GM12872 (cell line): ENCODE measurements around the gene ICAM2.

ENCODE experiments used
- TF ChIP-seq, protein P1 (sequence below): IDR thresholded peaks from 3 replicates; pipeline ENCODE4 v1.5.1; 2011; ENCODE audit warnings: low read depth, mild to moderate bottlenecking, low read length, moderate library complexity; ENCODE audit not compliant: insufficient read depth

The ICAM2 gene

DNA sequence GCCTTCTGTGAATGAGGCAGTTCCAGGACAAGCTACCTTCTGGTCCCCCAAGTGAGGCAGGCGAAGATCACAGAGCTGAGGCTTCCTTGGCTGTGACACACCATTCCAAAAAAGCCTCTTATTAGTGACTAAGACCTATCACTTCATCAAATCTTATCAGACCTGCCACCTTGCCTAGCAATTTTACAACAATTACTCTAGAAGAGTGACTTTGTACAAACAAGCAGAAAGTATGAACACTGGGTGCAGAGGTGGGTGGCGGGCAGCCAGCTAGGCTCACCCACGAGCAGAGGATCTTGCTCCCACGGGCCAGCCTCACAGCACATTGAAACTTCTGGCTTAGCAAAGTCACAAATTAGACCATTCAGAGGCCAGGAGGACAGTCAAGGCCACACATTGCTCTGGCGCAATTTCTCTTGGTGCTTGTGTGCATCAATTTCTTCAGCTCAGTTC lies 2.2 kb upstream of the ICAM2 start:
- TF ChIP-seq, protein P1, sequence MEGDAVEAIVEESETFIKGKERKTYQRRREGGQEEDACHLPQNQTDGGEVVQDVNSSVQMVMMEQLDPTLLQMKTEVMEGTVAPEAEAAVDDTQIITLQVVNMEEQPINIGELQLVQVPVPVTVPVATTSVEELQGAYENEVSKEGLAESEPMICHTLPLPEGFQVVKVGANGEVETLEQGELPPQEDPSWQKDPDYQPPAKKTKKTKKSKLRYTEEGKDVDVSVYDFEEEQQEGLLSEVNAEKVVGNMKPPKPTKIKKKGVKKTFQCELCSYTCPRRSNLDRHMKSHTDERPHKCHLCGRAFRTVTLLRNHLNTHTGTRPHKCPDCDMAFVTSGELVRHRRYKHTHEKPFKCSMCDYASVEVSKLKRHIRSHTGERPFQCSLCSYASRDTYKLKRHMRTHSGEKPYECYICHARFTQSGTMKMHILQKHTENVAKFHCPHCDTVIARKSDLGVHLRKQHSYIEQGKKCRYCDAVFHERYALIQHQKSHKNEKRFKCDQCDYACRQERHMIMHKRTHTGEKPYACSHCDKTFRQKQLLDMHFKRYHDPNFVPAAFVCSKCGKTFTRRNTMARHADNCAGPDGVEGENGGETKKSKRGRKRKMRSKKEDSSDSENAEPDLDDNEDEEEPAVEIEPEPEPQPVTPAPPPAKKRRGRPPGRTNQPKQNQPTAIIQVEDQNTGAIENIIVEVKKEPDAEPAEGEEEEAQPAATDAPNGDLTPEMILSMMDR, result no peak

DNA sequence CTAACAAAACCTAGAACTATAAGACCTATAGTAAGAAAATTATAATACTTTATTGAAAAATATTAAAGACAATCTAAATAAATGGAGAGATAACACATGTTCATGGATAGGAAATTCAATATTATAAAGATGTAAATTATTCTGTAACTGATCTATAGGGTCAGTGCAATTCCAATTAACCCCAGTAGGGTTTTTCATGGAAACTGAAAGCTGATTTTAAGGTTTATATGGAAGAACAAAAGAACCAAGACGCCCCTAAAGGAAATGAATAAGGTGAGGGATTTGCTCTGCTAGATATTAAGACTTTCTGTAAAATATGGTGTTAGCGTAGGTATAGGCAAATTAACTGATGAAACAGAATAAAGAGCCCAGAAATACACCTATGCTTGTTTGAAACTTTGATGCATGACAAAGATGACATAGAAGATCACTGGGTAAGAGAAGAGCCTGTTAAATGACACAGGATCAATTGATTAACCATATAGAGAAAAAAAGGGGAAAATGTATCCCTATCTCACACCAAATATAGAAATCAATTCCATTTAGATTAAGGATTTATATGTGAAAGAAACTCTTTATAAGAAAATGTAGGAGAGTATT lies 3.0 kb downstream of the ICAM2 start:
- TF ChIP-seq, protein P1, result peak; percentile 34; the same call in 2 of the 3 replicates

DNA sequence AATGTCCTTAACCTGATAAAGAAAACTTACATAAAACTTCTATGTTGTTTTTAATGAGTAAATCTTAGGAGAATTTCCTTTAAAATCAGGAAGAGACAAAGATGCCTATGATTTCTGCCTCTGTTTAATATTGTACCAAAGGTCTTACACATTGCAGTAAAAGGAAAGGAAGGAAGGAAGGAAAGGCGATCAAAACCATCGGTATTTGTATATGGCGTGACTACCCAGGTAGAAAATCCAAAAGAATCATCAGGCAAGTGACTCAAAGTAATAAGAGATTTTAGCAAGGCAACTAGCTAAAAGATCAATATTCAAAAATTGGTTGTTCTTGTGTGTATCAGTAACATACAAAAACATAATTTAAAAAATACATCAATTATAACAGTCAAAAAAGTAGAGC lies 3.5 kb downstream of the ICAM2 start:
- TF ChIP-seq, protein P1, result no peak

DNA sequence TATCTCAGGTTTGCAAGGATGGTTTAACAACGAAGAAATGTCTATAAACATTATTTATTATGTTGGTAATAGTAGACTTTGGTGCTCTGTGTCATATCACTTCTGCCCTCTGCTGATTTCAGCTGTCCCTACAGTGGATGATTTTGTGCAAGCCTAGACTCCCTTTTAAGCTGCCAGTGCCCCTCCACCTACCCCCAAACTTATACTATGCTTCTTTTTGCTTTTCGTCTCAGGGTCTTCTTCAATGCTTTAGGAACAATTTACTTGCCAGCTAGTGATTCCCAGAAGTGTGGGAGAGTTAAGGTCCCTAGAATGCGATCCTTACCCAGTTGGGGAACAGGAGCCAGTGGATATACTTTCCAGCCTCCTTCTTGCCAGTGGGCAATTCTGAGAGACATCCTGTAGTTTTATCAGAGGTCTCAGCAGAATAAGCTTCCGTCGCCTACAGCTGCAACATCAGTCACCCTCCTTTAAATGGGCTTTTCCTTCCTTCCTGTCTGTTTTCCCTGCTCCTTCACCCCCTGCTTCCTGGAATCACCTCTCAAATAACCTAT lies 4.1 kb downstream of the ICAM2 start:
- TF ChIP-seq, protein P1, result peak; percentile 37; the same call in 2 of the 3 replicates

DNA sequence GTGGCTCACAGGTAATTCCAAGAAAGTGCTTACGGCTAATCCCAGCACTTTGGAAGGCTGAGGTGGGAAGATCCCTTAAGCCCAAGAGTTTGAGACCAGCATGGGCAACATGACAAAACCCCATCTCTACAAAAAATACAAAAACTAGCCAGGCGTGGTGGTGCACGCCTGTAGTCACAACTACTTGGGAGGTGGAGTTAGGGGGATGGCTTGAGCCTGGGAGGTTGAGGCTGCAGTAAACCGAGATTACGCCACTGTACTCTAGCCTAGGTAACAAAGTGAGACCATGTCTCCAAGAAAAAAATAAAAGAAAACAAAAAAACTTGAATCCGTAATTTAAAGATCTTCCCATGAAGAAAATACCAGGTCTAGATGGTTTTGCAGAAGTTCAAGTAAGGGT lies 5.0 kb downstream of the ICAM2 start:
- TF ChIP-seq, protein P1, result no peak

DNA sequence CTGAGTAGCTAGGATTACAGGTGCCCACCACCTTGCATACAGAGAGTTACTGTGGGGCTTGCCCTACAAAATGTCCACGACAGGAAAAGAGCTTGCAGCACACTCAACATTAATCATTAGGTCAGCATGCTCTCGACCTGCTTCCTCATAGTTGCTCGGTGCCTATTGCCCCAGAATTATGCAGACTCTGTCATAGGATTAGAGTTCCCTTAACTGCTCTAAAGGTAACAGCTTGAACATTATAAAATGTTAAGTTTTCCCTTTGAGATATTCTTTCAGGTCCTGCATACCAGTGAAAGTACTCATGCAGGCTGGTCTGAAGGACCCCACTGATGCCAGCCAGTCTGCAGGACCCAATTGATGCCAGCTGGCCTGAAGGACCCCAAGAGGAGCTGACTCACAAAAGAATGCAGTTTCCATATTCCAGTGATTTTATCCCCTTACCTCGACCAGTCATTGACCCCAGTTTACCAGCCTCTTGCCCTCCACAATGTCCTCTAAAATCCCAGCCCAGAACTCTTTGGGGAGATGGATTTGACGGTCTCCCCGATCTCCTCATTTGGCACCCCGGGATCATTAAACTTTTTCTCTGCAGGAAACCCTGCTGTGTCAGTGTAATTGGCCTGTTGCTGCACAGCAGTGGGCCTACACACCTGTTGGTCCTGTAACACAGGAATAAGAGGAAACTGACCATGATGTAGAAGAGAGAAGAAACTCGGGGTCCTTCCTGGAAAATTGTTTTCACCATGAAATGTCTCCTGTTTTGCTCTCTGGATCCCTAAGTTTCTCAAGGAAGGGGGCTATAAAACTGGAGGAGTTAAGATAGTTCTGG lies 10.6 kb downstream of the ICAM2 start:
- TF ChIP-seq, protein P1, result no peak

DNA sequence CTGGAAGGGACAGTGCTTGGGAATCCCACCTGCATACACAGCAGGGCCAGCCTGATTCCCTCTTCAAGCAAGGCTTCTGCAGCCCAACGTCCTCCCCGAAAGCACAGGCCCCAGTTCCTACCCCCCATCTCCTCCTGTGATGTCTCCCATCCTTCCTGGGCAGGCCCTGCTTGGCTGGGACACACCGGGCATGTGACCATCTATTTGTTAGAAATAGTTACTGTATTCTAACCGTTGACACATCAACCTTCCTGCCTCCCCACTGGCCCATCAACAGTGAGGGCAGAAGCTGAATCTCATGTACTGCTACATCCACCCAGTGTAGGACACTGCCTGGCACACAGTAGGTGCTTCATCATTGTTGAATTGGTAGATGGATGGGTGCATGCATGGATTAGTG lies 11.6 kb downstream of the ICAM2 start:
- TF ChIP-seq, protein P1, result no peak
